Loucy (cell line): ENCODE measurements around the gene FAM24B.

Experiments
- H2AFZ ChIP-seq: fragments of 200-600 bp; sonication (generic); 2 replicates; pipeline ENCODE4 v1.6.0; 2016; ENCODE audit warnings: antibody characterized with exemption, mild to moderate bottlenecking, low read length, moderate library complexity
- H3F3A ChIP-seq: fragments of 200-600 bp; 2 replicates; pipeline ENCODE4 v1.6.0; 2016; ENCODE audit warnings: antibody characterized with exemption, low read depth, mild to moderate bottlenecking
- H3K27me3 ChIP-seq: fragments of 200-600 bp; sonication (generic); 2 replicates; pipeline ENCODE4 v1.6.1; 2014; ENCODE audit warnings: low read length, mild to moderate bottlenecking; ENCODE audit not compliant: insufficient read depth, poor library complexity, severe bottlenecking
- H3K36me3 ChIP-seq: fragments of 200-600 bp; sonication (generic); 2 replicates; pipeline ENCODE4 v1.6.1; 2016; ENCODE audit warnings: low read length; ENCODE audit not compliant: insufficient read depth
- H3K4me1 ChIP-seq: fragments of 200-600 bp; sonication (generic); 2 replicates; pipeline ENCODE4 v1.5.1; 2014; ENCODE audit warnings: low read length, mild to moderate bottlenecking; ENCODE audit not compliant: insufficient read depth, poor library complexity, severe bottlenecking
- H3K4me2 ChIP-seq: fragments of 200-600 bp; sonication (generic); 2 replicates; pipeline ENCODE4 v1.6.0; 2014; ENCODE audit warnings: antibody characterized with exemption, low read length, low read depth, mild to moderate bottlenecking; ENCODE audit not compliant: poor library complexity, severe bottlenecking
- H3K4me3 ChIP-seq: fragments of 200-600 bp; sonication (generic); 2 replicates; pipeline ENCODE4 v1.5.1; 2014; ENCODE audit warnings: low read length, mild to moderate bottlenecking, mixed read lengths; ENCODE audit not compliant: poor library complexity, severe bottlenecking
- H3K79me2 ChIP-seq: fragments of 200-600 bp; sonication (generic); 2 replicates; pipeline ENCODE4 v1.6.1; 2014; ENCODE audit warnings: low read length; ENCODE audit not compliant: insufficient read depth
- H3K9ac ChIP-seq: fragments of 200-600 bp; sonication (generic); 2 replicates; pipeline ENCODE4 v1.6.0; 2014; ENCODE audit warnings: mild to moderate bottlenecking, low read depth, low read length, moderate library complexity; ENCODE audit not compliant: poor library complexity, severe bottlenecking
- H3K9me2 ChIP-seq: fragments of 200-600 bp; sonication (generic); replicated peaks from 2 replicates; pipeline ENCODE4 v1.6.1; 2016; ENCODE audit warnings: low read depth, low read length, mixed read lengths
- H3K9me3 ChIP-seq: fragments of 200-600 bp; sonication (generic); 2 replicates; pipeline ENCODE4 v1.6.1; 2014; ENCODE audit warnings: mild to moderate bottlenecking, antibody characterized with exemption, low read length, low read depth; ENCODE audit not compliant: insufficient read depth
- H4K20me1 ChIP-seq: fragments of 200-600 bp; sonication (generic); 2 replicates; pipeline ENCODE4 v1.6.0; 2014; ENCODE audit warnings: antibody characterized with exemption, low read length, mild to moderate bottlenecking; ENCODE audit not compliant: insufficient read depth, poor library complexity, severe bottlenecking
- CTCF ChIP-seq: fragments of 200-600 bp; sonication (generic); conservative IDR thresholded peaks from 2 replicates; pipeline ENCODE4 v1.5.1; 2014; ENCODE audit warnings: mild to moderate bottlenecking, antibody characterized with exemption, low read length
- EZH2phosphoT487 ChIP-seq: fragments of 200-600 bp; IDR thresholded peaks from 2 replicates; pipeline ENCODE4 v1.6.1; 2018; ENCODE audit warnings: antibody characterized with exemption, mild to moderate bottlenecking, moderate library complexity, borderline replicate concordance

Gene FAM24B

GRCh38 chr10:122827302-122827701, 52.1 kb downstream of the FAM24B start:
- Histone ChIP-seq H3K4me3 (no peak overlapping the region), H3F3A (no peaks in the 10 kb centered on the region), H3K4me2 (no peak overlapping the region), H3K27me3 (no peaks in the 10 kb centered on the region), H3K79me2 (no peaks in the 10 kb centered on the region), H3K9ac (no peak overlapping the region), H3K36me3 (peaks cover 5% of the 10 kb centered on the region; the same call in 1 of the 2 replicates), H3K4me1 (no peaks in the 10 kb centered on the region), H2AFZ (no peak overlapping the region), H3K9me3 (no peaks in the 10 kb centered on the region), H4K20me1 (no peaks in the 10 kb centered on the region), H3K9me2 (no peaks in the 10 kb centered on the region)
- no peak for TF ChIP-seq CTCF

GRCh38 chr10:122822973-122823690, 56.2 kb downstream of the FAM24B start:
- H3K4me2 ChIP-seq, result no peak overlapping the region
- no peak overlapping the region for H3K9ac ChIP-seq
- no peaks in the 10 kb centered on the region for H3K36me3 ChIP-seq
- H3K27me3 ChIP-seq, result no peaks in the 10 kb centered on the region
- H3K4me1 ChIP-seq, result no peaks in the 10 kb centered on the region
- H3K4me3 ChIP-seq, result no peak overlapping the region
- no peaks in the 10 kb centered on the region for H3K79me2 ChIP-seq
- no peaks in the 10 kb centered on the region for H3K9me2 ChIP-seq
- no peak overlapping the region for H2AFZ ChIP-seq
- no peaks in the 10 kb centered on the region for H3K9me3 ChIP-seq
- no peaks in the 10 kb centered on the region for H3F3A ChIP-seq
- no peaks in the 10 kb centered on the region for H4K20me1 ChIP-seq
- TF ChIP-seq CTCF, result no peak
- no peak for TF ChIP-seq EZH2phosphoT487

GRCh38 chr10:122821808-122822207, 57.6 kb downstream of the FAM24B start:
- H3F3A ChIP-seq, result no peaks in the 10 kb centered on the region
- no peak overlapping the region for H3K4me2 ChIP-seq
- H3K27me3 ChIP-seq, result no peaks in the 10 kb centered on the region
- no peak overlapping the region for H3K9ac ChIP-seq
- no peaks in the 10 kb centered on the region for H3K4me1 ChIP-seq
- H3K9me2 ChIP-seq, result no peaks in the 10 kb centered on the region
- no peaks in the 10 kb centered on the region for H3K9me3 ChIP-seq
- H3K36me3 ChIP-seq, result no peaks in the 10 kb centered on the region
- TF ChIP-seq CTCF (no peak), EZH2phosphoT487 (no peak)
- H4K20me1 ChIP-seq, result no peaks in the 10 kb centered on the region
- no peak overlapping the region for H3K4me3 ChIP-seq
- H3K79me2 ChIP-seq, result no peaks in the 10 kb centered on the region
- H2AFZ ChIP-seq, result no peak overlapping the region
